Kidney (tissue), 14 donors: ENCODE measurements around the gene FHIP2A. TPM values are rescaled to one million over a fixed set of nuclear protein-coding genes. Genes with fewer than 3 reads are reported as not detected.

Experiments used
- DNase-seq, 5 donors: peaks; one replicate each; pipeline ENCODE4 v3.0.0-alpha.2; 2013 to 2020
- FAIRE-seq: peaks from 2 replicates; lab custom pipeline; 2012; peaks lifted over from hg19 to GRCh38; lab: Jason Lieb, UNC
- H3K27ac ChIP-seq, 2 donors: one replicate each; pipeline ENCODE4 v1.7.0; 2013; ENCODE audit warnings: low read depth in 2 of 2, low read length in 2 of 2, inconsistent platforms in 1 of 2
- H3K27me3 ChIP-seq: one replicate; pipeline ENCODE4 v1.7.1; 2013; ENCODE audit warnings: low read length, inconsistent platforms; ENCODE audit not compliant: control insufficient read depth, insufficient read depth
- H3K36me3 ChIP-seq, 3 donors: one replicate each; pipeline versions ENCODE4 v1.7.0 to v1.7.1; 2013; ENCODE audit warnings: low read length in 3 of 3, control low read depth in 1 of 3, inconsistent platforms in 1 of 3; ENCODE audit not compliant: insufficient read depth in 3 of 3, control insufficient read depth in 2 of 3
- H3K4me1 ChIP-seq, 3 donors: one replicate each; pipeline versions ENCODE4 v1.7.0 to v1.7.1; 2013; ENCODE audit warnings: low read length in 3 of 3, inconsistent platforms in 1 of 3, low read depth in 1 of 3; ENCODE audit not compliant: control insufficient read depth in 2 of 3, insufficient read depth in 2 of 3
- H3K4me3 ChIP-seq, 3 donors: one replicate each; pipeline versions ENCODE4 v1.7.0 to v1.8.1; 2013; ENCODE audit warnings: low read length in 3 of 3, control low read depth in 1 of 3, inconsistent platforms in 1 of 3
- H3K9ac ChIP-seq, 3 donors: one replicate each; pipeline versions ENCODE4 v1.7.0 to v1.7.1; 2013; ENCODE audit warnings: low read length in 3 of 3, control low read depth in 1 of 3, inconsistent platforms in 1 of 3
- H3K9me3 ChIP-seq, 3 donors: one replicate each; pipeline versions ENCODE4 v1.7.0 to v1.7.1; 2013; ENCODE audit warnings: low read length in 3 of 3, control low read depth in 1 of 3, inconsistent platforms in 1 of 3; ENCODE audit not compliant: control insufficient read depth in 2 of 3, insufficient read depth in 1 of 3
- intact Hi-C: fragments of 100-400 bp; cut with DNase I; formaldehyde crosslinking; loops from one replicate; pipeline ENCODE4 v1.11.1; 2022
- polyA plus RNA-seq: library from polyadenylated mRNA; stranded (reverse); fragments of 350-450 nt; fragmentation: Illumina TruSeq; extraction: RNeasy Lipid Tissue Mini Kit (QIAGEN cat#74804); gene quantifications from one replicate; pipeline ENCODE4 v1.2.3, GENCODE V29; 2014; ENCODE audit warnings: low read depth, low replicate concordance; ENCODE audit not compliant: insufficient read depth
- total RNA-seq: library from RNA; stranded (reverse); fragmentation: NEBNext Ultra II Directional; extraction: Animal tissue kit (Norgen Biotek cat#: 25700); gene quantifications from one replicate; pipeline ENCODE4 v1.2.1, GENCODE V29; 2021
- TF ChIP-seq, protein P1 (sequence below): IDR thresholded peaks from 3 replicates; pipeline ENCODE4 v1.5.1; 2012; ENCODE audit warnings: mild to moderate bottlenecking, moderate library complexity, borderline replicate concordance; ENCODE audit not compliant: insufficient read depth; ENCODE audit errors: extremely low read depth
- donor health status: control.
- donor health status: control.
- donor health status: control.
- donor health status: control.
- donor health status: control.
- donor health status: DM: yes; HTN: yes; CAD: no.
- donor health status: Normal renal cell carcinoma (clear cell type).

Gene FHIP2A
- total and polyA plus RNA-seq, 2 donors from 2014 or later = 5.2 to 26.2 TPM

GRCh38 chr10:114819322-114819721, 2.3 kb upstream of the FHIP2A start:
- Histone ChIP-seq H3K9me3 (no peaks in the 10 kb centered on the region), H3K27ac (no peak overlapping the region), H3K9ac (no peak overlapping the region), H3K4me1 (peaks cover 0 to 4% (median 0%) of the 10 kb centered on the region in 3 donors), H3K36me3 (no peaks in the 10 kb centered on the region), H3K4me3 (no peak overlapping the region), H3K27me3 (no peaks in the 10 kb centered on the region)
- intact Hi-C loops = no loop called here
- no peak for FAIRE-seq
- no peak for DNase-seq
- TF ChIP-seq, protein P1, sequence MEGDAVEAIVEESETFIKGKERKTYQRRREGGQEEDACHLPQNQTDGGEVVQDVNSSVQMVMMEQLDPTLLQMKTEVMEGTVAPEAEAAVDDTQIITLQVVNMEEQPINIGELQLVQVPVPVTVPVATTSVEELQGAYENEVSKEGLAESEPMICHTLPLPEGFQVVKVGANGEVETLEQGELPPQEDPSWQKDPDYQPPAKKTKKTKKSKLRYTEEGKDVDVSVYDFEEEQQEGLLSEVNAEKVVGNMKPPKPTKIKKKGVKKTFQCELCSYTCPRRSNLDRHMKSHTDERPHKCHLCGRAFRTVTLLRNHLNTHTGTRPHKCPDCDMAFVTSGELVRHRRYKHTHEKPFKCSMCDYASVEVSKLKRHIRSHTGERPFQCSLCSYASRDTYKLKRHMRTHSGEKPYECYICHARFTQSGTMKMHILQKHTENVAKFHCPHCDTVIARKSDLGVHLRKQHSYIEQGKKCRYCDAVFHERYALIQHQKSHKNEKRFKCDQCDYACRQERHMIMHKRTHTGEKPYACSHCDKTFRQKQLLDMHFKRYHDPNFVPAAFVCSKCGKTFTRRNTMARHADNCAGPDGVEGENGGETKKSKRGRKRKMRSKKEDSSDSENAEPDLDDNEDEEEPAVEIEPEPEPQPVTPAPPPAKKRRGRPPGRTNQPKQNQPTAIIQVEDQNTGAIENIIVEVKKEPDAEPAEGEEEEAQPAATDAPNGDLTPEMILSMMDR = no peak

- no peaks in the 10 kb centered on the region for H3K36me3 ChIP-seq
- intact Hi-C loops = no loop called here
These were observed 399 bp downstream of the FHIP2A start for GRCh38 chr10:114821915-114822443.

GRCh38 chr10:114822444-114823076, 980 bp downstream of the FHIP2A start:
- Histone ChIP-seq H3K9ac (peak overlapping the region; percentile 65 to 88 (median 79)), H3K36me3 (no peaks in the 10 kb centered on the region), H3K4me1 (peaks cover 0 to 11% (median 10%) of the 10 kb centered on the region in 3 donors), H3K27me3 (no peaks in the 10 kb centered on the region), H3K9me3 (no peaks in the 10 kb centered on the region), H3K4me3 (peak overlapping the region; percentile 68 to 87 (median 84)), H3K27ac (peak overlapping the region; percentile 77 to 90)
- intact Hi-C loops = no loop called here
- no peak for FAIRE-seq
- TF ChIP-seq, protein P1 = no peak
- peak in 4 of 5 donors; percentile 53 to 75 (median 69) for DNase-seq

More at GRCh38 chr10:114821915-114822443, 399 bp downstream of the FHIP2A start:
- Histone ChIP-seq H3K4me1 (peaks cover 0 to 11% (median 10%) of the 10 kb centered on the region in 3 donors), H3K9me3 (no peaks in the 10 kb centered on the region), H3K4me3 (peak overlapping the region in 2 of 3 donors; percentile 68 to 84), H3K9ac (peak overlapping the region; percentile 65 to 88 (median 79)), H3K27me3 (no peaks in the 10 kb centered on the region), H3K27ac (peak overlapping the region; percentile 90 to 92)
- TF ChIP-seq, protein P1 = no peak
- DNase-seq (peak in 4 of 5 donors; percentile 64 to 86 (median 74)), FAIRE-seq (no peak)
